ENCODE data around the gene MAT1A. TPM values are rescaled to one million over a fixed set of nuclear protein-coding genes. Genes with fewer than 3 reads are reported as not detected.

MAT1A gene
- total RNA-seq, 1 experiment from 2014 or later: 2.3 TPM

- ATAC-seq: no peak
- H3K4me3 Mint-ChIP-seq: no peak overlapping the region
- ChIA-PET CTCF (no interaction called here), POLR2A (no interaction called here)
- DNase-seq (ENCODE audit: low spot score): no peak
- H3K36me3 Mint-ChIP-seq: no peaks in the 10 kb centered on the region
- TF ChIP-seq HMGXB4 (CRISPR knock-in tag; IDR thresholded peaks at IDR 0.05): no peak
- TF ChIP-seq ZBTB21 (CRISPR knock-in tag; IDR thresholded peaks at IDR 0.05; ENCODE audit: borderline replicate concordance): no peak
- TF ChIP-seq JAZF1 (CRISPR knock-in tag; IDR thresholded peaks at IDR 0.05): no peak
- TF ChIP-seq, protein P1, sequence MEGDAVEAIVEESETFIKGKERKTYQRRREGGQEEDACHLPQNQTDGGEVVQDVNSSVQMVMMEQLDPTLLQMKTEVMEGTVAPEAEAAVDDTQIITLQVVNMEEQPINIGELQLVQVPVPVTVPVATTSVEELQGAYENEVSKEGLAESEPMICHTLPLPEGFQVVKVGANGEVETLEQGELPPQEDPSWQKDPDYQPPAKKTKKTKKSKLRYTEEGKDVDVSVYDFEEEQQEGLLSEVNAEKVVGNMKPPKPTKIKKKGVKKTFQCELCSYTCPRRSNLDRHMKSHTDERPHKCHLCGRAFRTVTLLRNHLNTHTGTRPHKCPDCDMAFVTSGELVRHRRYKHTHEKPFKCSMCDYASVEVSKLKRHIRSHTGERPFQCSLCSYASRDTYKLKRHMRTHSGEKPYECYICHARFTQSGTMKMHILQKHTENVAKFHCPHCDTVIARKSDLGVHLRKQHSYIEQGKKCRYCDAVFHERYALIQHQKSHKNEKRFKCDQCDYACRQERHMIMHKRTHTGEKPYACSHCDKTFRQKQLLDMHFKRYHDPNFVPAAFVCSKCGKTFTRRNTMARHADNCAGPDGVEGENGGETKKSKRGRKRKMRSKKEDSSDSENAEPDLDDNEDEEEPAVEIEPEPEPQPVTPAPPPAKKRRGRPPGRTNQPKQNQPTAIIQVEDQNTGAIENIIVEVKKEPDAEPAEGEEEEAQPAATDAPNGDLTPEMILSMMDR (IDR thresholded peaks at IDR 0.05): no peak
- no peak for TF ChIP-seq GRHL2 (CRISPR knock-in tag; IDR thresholded peaks at IDR 0.05; ENCODE audit: insufficient replicate concordance, severe bottlenecking)
- TF ChIP-seq ATF1 (CRISPR knock-in tag; IDR thresholded peaks at IDR 0.05): no peak
- no peak for TF ChIP-seq ZNF232 (CRISPR knock-in tag; IDR thresholded peaks at IDR 0.05)
- TF ChIP-seq, protein P2, sequence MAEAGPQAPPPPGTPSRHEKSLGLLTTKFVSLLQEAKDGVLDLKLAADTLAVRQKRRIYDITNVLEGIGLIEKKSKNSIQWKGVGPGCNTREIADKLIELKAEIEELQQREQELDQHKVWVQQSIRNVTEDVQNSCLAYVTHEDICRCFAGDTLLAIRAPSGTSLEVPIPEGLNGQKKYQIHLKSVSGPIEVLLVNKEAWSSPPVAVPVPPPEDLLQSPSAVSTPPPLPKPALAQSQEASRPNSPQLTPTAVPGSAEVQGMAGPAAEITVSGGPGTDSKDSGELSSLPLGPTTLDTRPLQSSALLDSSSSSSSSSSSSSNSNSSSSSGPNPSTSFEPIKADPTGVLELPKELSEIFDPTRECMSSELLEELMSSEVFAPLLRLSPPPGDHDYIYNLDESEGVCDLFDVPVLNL (CRISPR knock-in tag; IDR thresholded peaks at IDR 0.05; ENCODE audit: borderline replicate concordance, low read depth): no peak
- TF ChIP-seq, protein P3, sequence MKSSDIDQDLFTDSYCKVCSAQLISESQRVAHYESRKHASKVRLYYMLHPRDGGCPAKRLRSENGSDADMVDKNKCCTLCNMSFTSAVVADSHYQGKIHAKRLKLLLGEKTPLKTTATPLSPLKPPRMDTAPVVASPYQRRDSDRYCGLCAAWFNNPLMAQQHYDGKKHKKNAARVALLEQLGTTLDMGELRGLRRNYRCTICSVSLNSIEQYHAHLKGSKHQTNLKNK (CRISPR knock-in tag; IDR thresholded peaks at IDR 0.05): no peak
- H3K27ac Mint-ChIP-seq: no peak overlapping the region
- peaks cover 7% of the 10 kb centered on the region for H3K9me3 Mint-ChIP-seq
- peaks cover 8% of the 10 kb centered on the region for H3K4me1 Mint-ChIP-seq
- H3K27me3 Mint-ChIP-seq (ENCODE audit: low read depth): peaks cover 4% of the 10 kb centered on the region; the same call in 1 of the 2 replicates
These were observed 30.9 kb upstream of the MAT1A start for GRCh38 chr10:80320377-80320776.

GRCh38 chr10:80319725-80320290, 30.4 kb upstream of the MAT1A start:
- CTCF ChIA-PET: no interaction called here
- DNase-seq (ENCODE audit: low spot score) (no peak), ATAC-seq (no peak)
- TF ChIP-seq NR2C2 (CRISPR knock-in tag; IDR thresholded peaks at IDR 0.05) (no peak), ETV6 (CRISPR knock-in tag; IDR thresholded peaks at IDR 0.05) (no peak), EMX1 (CRISPR knock-in tag; IDR thresholded peaks at IDR 0.05) (no peak), TEAD4 (CRISPR knock-in tag; IDR thresholded peaks at IDR 0.05) (no peak), GRHL2 (CRISPR knock-in tag; IDR thresholded peaks at IDR 0.05; ENCODE audit: insufficient replicate concordance, severe bottlenecking) (no peak), FOXP4 (CRISPR knock-in tag; IDR thresholded peaks at IDR 0.05) (no peak)
- Mint-ChIP-seq H3K36me3 (no peaks in the 10 kb centered on the region), H3K4me1 (peaks cover 2% of the 10 kb centered on the region), H3K4me3 (no peak overlapping the region), H3K27ac (no peak overlapping the region), H3K27me3 (ENCODE audit: low read depth) (peaks cover 4% of the 10 kb centered on the region; the same call in 1 of the 2 replicates), H3K9me3 (peaks cover 7% of the 10 kb centered on the region)
- POLR2A ChIA-PET: no interaction called here

DNA sequence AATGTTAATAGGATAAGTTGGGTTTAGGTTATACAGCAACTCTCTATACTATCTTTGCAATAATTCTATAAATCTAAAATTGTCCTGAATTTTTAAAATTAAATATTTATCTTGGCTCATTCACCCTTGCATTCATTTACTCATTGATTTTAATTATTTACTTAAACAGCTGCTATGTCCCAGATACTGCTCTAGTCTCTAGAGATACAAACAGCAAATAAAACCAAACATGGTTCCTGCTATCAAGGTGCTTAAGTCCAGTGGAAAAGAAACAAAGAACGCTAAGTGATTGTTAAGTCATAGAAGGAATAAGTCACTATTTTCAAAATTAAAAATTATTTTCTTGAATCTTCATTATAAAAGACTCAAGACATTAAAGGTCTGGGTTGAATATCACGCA, 29.9 kb upstream of the MAT1A start:
- Mint-ChIP-seq H3K4me1 (no peaks in the 10 kb centered on the region), H3K36me3 (no peaks in the 10 kb centered on the region), H3K27ac (no peak overlapping the region), H3K9me3 (peaks cover 7% of the 10 kb centered on the region), H3K4me3 (no peak overlapping the region), H3K27me3 (ENCODE audit: low read depth) (peaks cover 4% of the 10 kb centered on the region; the same call in 1 of the 2 replicates)
- CTCF ChIA-PET: no interaction called here
- POLR2A ChIA-PET: no interaction called here
- DNase-seq (ENCODE audit: low spot score) (no peak), ATAC-seq (no peak)
- TF ChIP-seq SOX15 (CRISPR knock-in tag; IDR thresholded peaks at IDR 0.05): no peak
- no peak for TF ChIP-seq NR2C2 (CRISPR knock-in tag; IDR thresholded peaks at IDR 0.05)
- no peak for TF ChIP-seq MYBL2 (CRISPR knock-in tag; IDR thresholded peaks at IDR 0.05)
- TF ChIP-seq ZBTB43 (CRISPR knock-in tag; IDR thresholded peaks at IDR 0.05): no peak
- no peak for TF ChIP-seq STAT6 (CRISPR knock-in tag; conservative IDR thresholded peaks at IDR 0.05; ENCODE audit: low read depth)

Measured in WTC11 (cell line).